ENCODE measurements around the gene PLEKHA7.
"Not testable (repeated sequence)": the region's sequence is repeated elsewhere in the genome, so short reads cannot be mapped to it uniquely, and the experiment has no call there.

PLEKHA7 gene

DNA sequence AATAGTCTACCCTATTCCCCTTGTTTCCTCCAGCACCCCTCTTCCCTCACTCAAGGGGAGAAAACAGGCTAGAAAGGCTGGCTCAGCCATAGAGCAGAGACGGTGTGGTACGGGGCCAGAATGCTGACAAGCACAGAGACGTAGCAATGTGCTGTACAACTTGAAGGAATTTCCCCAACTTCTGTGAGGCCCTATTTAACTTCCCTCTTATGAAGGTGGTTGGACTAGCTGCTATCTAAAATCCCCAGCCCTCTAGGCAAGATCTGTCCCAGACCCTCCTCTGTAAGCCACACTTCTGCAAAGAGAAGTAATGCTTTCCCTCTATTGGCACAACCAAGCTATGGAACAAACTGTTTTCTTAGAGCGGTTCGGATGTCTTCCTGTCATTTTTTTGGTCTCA, 37.8 kb downstream of the PLEKHA7 start:
- DNase-seq (ENCODE audit: low spot score) = no peak

DNA sequence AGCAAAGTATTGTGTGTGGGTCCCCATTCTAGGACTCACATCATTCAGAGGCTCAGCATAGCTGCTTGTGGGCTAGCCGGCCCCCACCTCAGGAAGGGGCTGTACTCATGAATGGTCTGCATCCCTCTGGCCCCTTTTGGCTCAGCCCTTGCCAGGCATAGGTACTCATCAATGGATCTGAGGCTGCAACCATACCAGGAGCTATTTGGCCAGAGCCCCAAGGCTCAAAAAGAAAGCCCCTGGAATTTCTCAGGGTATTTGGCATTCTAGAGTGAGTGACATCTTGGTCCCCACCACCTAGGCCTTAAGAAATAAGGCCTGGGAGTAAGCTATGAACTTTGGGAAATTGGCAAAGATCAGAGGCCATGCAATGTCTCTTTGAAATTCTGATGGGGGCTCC, 38.3 kb downstream of the PLEKHA7 start:
- DNase-seq (ENCODE audit: low spot score) = no peak

GRCh38 chr11:16973338-16973964, 40.8 kb downstream of the PLEKHA7 start:
- no peak for DNase-seq (ENCODE audit: low spot score)

- DNase-seq (ENCODE audit: low spot score) = no peak
Measured at GRCh38 chr11:16969010-16969999, 44.9 kb downstream of the PLEKHA7 start.

GRCh38 chr11:16968196-16968595, 46.0 kb downstream of the PLEKHA7 start:
- DNase-seq (ENCODE audit: low spot score) = no peak

- no peak for DNase-seq (ENCODE audit: low spot score)
Measured at GRCh38 chr11:16966930-16967671, 47.1 kb downstream of the PLEKHA7 start.

DNA sequence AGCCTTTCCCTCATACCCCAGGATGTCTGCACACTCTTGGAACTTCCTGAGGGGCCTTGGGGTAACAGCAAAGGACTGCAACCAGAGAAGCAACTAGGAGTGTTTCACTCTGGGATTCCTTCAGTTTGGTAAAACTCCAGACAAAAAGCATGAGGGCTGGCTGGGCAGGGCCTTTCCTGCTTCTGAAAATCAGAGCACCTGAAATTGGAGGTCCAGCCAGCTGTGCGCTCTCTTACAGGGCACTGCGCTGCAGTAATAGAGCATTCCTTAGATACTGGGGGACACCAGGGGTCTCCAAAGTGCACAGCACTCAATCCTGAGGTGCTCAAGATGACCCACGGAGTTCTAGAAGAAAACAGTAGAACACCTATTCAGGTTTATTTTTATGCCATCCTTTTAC, 49.7 kb downstream of the PLEKHA7 start:
- no peak for DNase-seq (ENCODE audit: low spot score)

DNA sequence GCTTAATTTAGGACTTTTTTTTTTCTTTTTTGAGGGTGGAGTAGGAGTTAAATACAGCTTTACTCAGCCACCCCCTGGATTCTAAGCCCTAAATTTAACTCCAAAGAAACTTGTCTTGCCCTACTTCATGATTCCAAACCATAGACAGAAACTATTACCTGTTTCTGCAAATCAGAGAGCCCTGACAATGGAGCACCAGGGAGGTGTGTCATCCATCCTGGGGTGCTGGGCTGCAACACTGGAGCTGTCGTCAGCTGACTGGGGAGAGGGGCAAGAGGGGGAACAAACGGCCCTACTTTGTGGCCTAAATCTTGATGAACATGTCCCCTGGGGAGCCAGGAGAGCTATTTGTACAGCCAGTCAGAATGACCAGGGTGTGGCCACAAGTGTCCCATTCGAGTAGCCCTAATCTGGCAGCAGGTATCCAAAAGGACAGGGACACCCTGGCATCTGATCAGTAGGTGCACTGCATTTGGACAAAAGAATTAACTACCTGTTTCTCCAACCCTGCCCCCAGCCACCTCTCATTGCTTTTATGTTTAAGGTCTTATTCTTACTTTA, 50.8 kb downstream of the PLEKHA7 start:
- DNase-seq (ENCODE audit: low spot score) = no peak

- DNase-seq (ENCODE audit: low spot score) = not testable (repeated sequence)
Measured at GRCh38 chr11:16962589-16962988, 51.6 kb downstream of the PLEKHA7 start.

- DNase-seq (ENCODE audit: low spot score) = no peak
Measured at GRCh38 chr11:16962146-16962545, 52.1 kb downstream of the PLEKHA7 start.

- no peak for DNase-seq (ENCODE audit: low spot score)
Measured at GRCh38 chr11:16960250-16960649, 54.0 kb downstream of the PLEKHA7 start.

- no peak for DNase-seq (ENCODE audit: low spot score)
Measured at GRCh38 chr11:16959602-16960001, 54.6 kb downstream of the PLEKHA7 start.

GRCh38 chr11:16958833-16959232, 55.4 kb downstream of the PLEKHA7 start:
- DNase-seq (ENCODE audit: low spot score) = no peak

GRCh38 chr11:16956538-16957153, 57.6 kb downstream of the PLEKHA7 start:
- DNase-seq (ENCODE audit: low spot score) = no peak

DNA sequence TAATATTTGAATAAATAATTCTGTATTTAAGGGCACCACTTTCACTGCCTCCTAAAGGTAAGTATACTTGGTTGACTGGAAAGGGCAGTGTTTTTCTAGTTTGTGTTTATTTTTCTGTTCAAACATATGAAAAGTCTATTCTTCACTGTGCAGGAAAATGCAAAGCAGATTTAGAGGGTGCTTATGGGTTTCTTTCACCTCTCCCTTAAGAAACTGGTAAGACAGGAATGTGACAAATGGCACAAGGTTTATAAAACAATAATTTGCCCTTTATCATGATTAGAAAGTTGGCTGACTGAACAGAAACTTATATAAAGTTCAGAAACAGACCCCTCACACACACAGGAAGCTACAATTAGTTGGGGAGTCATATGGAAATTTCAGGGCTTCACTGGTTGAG, 60.6 kb downstream of the PLEKHA7 start:
- DNase-seq (ENCODE audit: low spot score) = no peak

DNA sequence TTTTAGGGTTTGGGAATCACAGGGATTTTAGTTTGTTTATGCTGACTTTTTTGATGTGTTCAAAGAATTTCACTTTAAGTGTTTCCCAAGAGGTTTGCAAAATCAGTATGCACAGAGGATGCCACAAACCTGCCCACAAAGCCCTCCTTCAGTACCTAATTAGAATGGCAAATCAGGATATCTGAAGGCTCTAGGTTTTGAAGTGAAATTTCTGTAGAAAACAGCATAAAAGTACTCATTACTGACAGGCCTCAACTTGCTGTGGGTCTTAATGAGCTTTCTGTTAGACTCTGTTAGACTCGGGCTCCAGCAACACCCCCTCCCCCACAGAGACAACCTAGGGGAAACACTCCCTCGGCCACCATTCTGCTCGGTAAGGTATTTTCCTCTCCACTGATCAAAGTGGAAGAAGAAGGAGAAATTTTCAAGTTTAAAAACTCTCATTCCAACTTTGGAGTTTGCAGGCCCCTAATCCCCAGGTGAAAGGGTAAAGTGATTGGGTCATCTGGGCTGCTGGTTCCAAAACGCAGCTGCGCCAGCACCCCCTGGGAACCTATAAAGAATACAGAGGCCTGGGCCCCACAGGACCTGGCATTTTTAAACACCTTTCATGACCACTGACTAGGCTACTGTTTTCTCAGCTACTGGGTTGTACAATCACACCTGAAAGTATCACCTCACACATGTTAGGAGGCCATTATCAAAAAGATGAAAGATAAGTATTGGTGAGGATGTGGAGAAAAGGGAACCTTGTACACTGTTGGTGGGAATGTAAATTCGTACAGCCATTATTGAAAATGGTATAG, 67.5 kb downstream of the PLEKHA7 start:
- no peak for DNase-seq (ENCODE audit: low spot score)

GRCh38 chr11:16945671-16946469, 68.3 kb downstream of the PLEKHA7 start:
- no peak for DNase-seq (ENCODE audit: low spot score)

DNA sequence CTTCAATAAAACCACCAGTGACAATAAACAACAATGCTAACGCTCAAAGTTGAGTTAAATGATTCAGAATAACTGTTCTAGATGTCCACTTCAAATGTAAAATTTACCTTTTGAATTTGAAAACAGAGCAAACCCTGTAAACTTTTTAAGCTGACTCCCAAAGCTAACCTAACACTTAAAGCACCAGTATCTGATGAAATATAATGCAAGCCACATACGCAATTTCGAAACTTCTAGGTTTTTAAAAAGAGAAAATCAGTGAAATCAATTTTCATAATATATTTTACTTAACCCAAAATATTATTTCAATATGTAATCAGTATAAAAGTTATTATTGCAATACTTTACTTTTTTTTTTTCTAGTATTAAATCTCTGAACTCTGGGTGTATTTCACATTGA, 71.3 kb downstream of the PLEKHA7 start:
- no peak for DNase-seq (ENCODE audit: low spot score)

- no peak for DNase-seq (ENCODE audit: low spot score)
Measured at GRCh38 chr11:16942342-16942741, 71.9 kb downstream of the PLEKHA7 start.

DNA sequence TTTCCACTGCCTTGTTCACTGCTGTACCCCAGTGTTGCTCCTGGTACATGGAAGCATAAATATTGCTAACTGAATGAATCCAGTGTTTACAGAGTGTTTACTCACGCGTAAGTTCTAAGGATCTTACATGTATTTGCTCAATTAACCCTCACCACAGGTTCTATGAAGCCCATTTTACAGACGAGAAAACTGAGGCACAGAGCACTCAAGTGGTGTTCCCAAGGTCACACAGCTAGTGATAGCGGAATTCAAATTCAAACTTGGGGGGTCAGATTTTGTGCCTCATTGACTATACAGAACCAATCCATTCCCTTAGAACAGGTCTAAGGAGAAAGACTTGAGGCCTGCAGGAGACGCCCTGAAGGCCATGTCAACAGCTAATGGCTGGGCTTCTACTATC, 72.3 kb downstream of the PLEKHA7 start:
- no peak for DNase-seq (ENCODE audit: low spot score)
